Body of pancreas (tissue), 4 donors: ENCODE data around the gene SYP. TPM values are rescaled to one million over a fixed set of nuclear protein-coding genes. Genes with fewer than 3 reads are reported as not detected.

Experiments used
- ATAC-seq: fragments of 150-250 bp; one replicate; pipeline ENCODE4 v1.9.1; 2016
- DNase-seq, 4 donors: peaks; one replicate each; pipeline ENCODE4 v3.0.0-alpha.2; 2019
- H3K27ac ChIP-seq, 4 donors: fragments of 200-600 bp; sonication (generic); 1 replicate in 3 of 4; 2 replicates in 1 of 4; pipeline versions ENCODE4 v1.5.1 to v1.6.1; 2016 to 2019; ENCODE audit warnings: mild to moderate bottlenecking in 1 of 4, mixed read lengths in 1 of 4, moderate library complexity in 1 of 4
- H3K27me3 ChIP-seq, 2 donors: fragments of 200-600 bp; sonication (generic); one replicate each; pipeline ENCODE4 v1.6.0; 2016; ENCODE audit warnings: mild to moderate bottlenecking in 1 of 2
- H3K36me3 ChIP-seq, 2 donors: fragments of 200-600 bp; sonication (generic); replicated peaks in 1 of 2; 2 replicates each; pipeline ENCODE4 v1.5.1; 2016; ENCODE audit warnings: low read depth in 2 of 2; ENCODE audit not compliant: insufficient read depth in 1 of 2
- H3K4me1 ChIP-seq: fragments of 200-600 bp; sonication (generic); one replicate; pipeline ENCODE4 v1.6.0; 2016
- H3K4me3 ChIP-seq, 2 donors: fragments of 200-600 bp; sonication (generic); 1 replicate in 1 of 2; 2 replicates in 1 of 2; pipeline ENCODE4 v1.5.1; 2016 to 2019
- H3K9me3 ChIP-seq, 3 donors: fragments of 200-600 bp; sonication (generic); 1 replicate in 2 of 3; 2 replicates in 1 of 3; pipeline ENCODE4 v1.5.1; 2016
- CTCF ChIP-seq, 7 experiments: fragments of 450-650 bp in 4 of 7; fragments of 200-600 bp in 3 of 7; sonication (generic) in 3 of 7; IDR thresholded peaks; one replicate each; pipeline ENCODE4 v1.5.1; 2016 to 2019; ENCODE audit warnings: antibody characterized with exemption in 7 of 7
- POLR2A ChIP-seq, 3 donors: fragments of 450-650 bp; IDR thresholded peaks; one replicate each; pipeline ENCODE4 v1.6.1; 2016; ENCODE audit warnings: antibody characterized with exemption in 3 of 3, mild to moderate bottlenecking in 2 of 3
- WGBS, 2 donors: methylation state at CpG; one replicate each; pipeline ENCODE4 v1.1.5; 2017; 5-methylcytosine and 5-hydroxymethylcytosine counted together
- intact Hi-C: fragments of 100-400 bp; cut with DNase I; formaldehyde crosslinking; loops from one replicate; pipeline ENCODE4 v1.15.1; 2023
- total RNA-seq, 2 donors: library from RNA; depleted of rRNA; stranded (reverse); fragments of >200 nt; gene quantifications; one replicate each; pipeline ENCODE4 v1.1.0, GENCODE V29; 2016

SYP gene
- total RNA-seq, 2 donors from 2014 or later, result 5.4 to 6.6 TPM

- no peak for TF ChIP-seq CTCF (IDR thresholded peaks at IDR 0.05)
- TF ChIP-seq POLR2A (IDR thresholded peaks at IDR 0.05), result no peak
- DNase-seq, result no peak
- no peak for ATAC-seq
- no peaks in the 10 kb centered on the region for H3K36me3 ChIP-seq
- H3K27me3 ChIP-seq, result no peaks in the 10 kb centered on the region
- H3K9me3 ChIP-seq, result no peaks in the 10 kb centered on the region
- 50 to 89% methylated on average over 1 to 2 of the region's 2 CpGs for WGBS, 2 donors
- H3K4me1 ChIP-seq, result peaks cover 5% of the 10 kb centered on the region
- H3K4me3 ChIP-seq, result no peak overlapping the region
- H3K27ac ChIP-seq, result no peak overlapping the region
- intact Hi-C loops, result no loop called here
Measured at GRCh38 chrX:49193542-49193964, 6.4 kb downstream of the SYP start.

DNA sequence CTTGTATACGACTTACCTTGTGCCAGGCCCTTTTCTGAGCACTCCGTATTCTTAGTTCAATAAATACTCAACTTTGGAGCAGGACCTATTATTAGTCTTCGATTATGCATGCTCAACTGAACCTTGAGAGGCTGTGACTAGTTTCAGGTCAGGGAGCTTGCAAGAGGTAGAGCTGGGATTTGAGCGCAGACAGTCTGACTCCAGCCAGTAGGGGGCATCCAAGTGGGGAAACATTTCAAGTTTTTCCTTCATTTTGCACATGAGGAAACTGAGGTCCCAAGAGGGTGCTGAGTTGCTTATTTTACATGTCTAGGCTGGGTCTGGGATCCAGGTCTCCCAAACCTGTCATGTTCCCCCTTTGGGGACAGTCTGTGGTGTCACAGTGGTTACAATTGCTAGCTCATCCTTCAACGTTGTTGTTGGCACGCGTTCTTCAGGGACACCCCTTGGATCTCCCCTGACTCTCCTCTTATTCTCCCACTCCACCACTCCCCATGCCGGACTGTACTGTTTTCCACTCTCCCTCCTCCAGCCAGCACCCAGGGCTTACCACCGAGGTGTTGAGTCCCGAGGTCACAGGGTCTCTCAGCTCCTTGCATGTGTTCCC is 7.2 kb downstream of the SYP start:
- peaks cover 5% of the 10 kb centered on the region for H3K4me1 ChIP-seq
- WGBS, 2 donors, result 35 to 37% methylated on average over 5 to 9 of the region's 10 CpGs
- H3K9me3 ChIP-seq, result no peaks in the 10 kb centered on the region
- H3K4me3 ChIP-seq, result no peak overlapping the region
- H3K36me3 ChIP-seq, result no peaks in the 10 kb centered on the region
- no peaks in the 10 kb centered on the region for H3K27me3 ChIP-seq
- TF ChIP-seq POLR2A (IDR thresholded peaks at IDR 0.05) (no peak), CTCF (IDR thresholded peaks at IDR 0.05) (peak in 6 of 7 experiments; percentile 22 to 48 (median 40))
- intact Hi-C loops, result no loop called here
- H3K27ac ChIP-seq, result no peak overlapping the region
- ATAC-seq (no peak), DNase-seq (peak; percentile 28 to 44 (median 30))

GRCh38 chrX:49191574-49192011 is 8.4 kb downstream of the SYP start:
- peak overlapping the region; percentile 79 to 95 (median 86) for H3K27ac ChIP-seq
- peak in 1 of 4 donors; percentile 24 for DNase-seq
- H3K27me3 ChIP-seq, result no peaks in the 10 kb centered on the region
- no peak for TF ChIP-seq POLR2A (IDR thresholded peaks at IDR 0.05)
- no peak for TF ChIP-seq CTCF (IDR thresholded peaks at IDR 0.05)
- H3K36me3 ChIP-seq, result no peaks in the 10 kb centered on the region
- intact Hi-C loops, result no loop called here
- WGBS, 2 donors, result 1 to 4% methylated on average over 6 to 32 of the region's 34 CpGs
- peaks cover 6% of the 10 kb centered on the region for H3K4me1 ChIP-seq
- H3K4me3 ChIP-seq, result peak overlapping the region; percentile 27 to 43
- no peaks in the 10 kb centered on the region for H3K9me3 ChIP-seq
- no peak for ATAC-seq

GRCh38 chrX:49190821-49191573 is 9.0 kb downstream of the SYP start:
- Histone ChIP-seq H3K4me1 (peaks cover 10% of the 10 kb centered on the region), H3K27ac (peak overlapping the region; percentile 79 to 95 (median 86)), H3K36me3 (no peaks in the 10 kb centered on the region), H3K9me3 (no peaks in the 10 kb centered on the region), H3K4me3 (peak overlapping the region; percentile 27 to 43), H3K27me3 (no peaks in the 10 kb centered on the region)
- intact Hi-C loops, result no loop called here
- peak; percentile 91 for ATAC-seq
- 0% methylated on average over 25 of the region's 32 CpGs for WGBS, 2 donors
- peak; percentile 89 to 97 (median 92) for DNase-seq
- TF ChIP-seq CTCF (IDR thresholded peaks at IDR 0.05), result no peak
- TF ChIP-seq POLR2A (IDR thresholded peaks at IDR 0.05), result peak; percentile 83 to 93 (median 92)
